ENCODE data around the gene ANO6. TPM values are rescaled to one million over a fixed set of nuclear protein-coding genes. Genes with fewer than 3 reads are reported as not detected.

The ANO6 gene
- total RNA-seq, 3 donors from 2014 or later (not counting 1 experiment from before 2014, with no cell fraction given): 26.6 to 31.0 (median 30.4) TPM

- no peak for ATAC-seq
Observed at GRCh38 chr12:45303945-45304344, 88.0 kb downstream of the ANO6 start.

DNA sequence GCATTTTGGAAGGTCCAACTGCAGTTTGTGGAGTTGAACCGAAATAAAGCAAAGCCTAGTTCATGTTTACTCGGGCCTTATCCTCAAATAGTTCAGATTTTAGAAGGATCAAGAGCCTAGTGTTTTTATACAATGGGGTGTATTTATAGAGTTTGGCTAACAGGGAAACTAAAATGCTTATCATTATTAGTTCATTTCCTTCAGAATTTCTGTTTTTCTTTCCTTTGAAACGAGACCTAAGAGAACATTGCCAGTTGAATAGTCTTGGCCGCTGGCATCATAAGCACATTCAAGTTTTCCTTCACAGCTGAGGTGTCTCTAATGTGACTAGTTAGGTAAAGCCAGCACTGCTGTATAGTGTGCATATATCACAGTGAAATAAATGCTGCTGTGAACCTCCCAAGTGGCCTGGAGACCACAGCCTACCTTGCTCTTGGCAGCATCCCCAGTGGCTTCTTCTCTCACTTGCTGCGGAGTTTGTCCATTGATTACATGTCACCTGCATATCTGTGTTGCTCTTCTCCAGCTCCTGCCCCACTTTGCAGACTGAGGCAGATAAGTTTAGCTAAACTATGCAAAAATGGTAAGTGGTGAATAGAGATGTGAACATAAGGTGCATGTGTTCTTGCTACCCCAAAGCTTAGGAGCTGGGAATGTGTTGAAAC lies 88.8 kb downstream of the ANO6 start:
- TF ChIP-seq CTCF (IDR thresholded peaks at IDR 0.05): no peak
- DNase-seq (no peak), ATAC-seq (no peak)
- WGBS (ENCODE audit: insufficient coverage): 95% methylated on average over 5 of the region's 5 CpGs
- Histone ChIP-seq H3K4me1 (ENCODE audit: control insufficient read depth, insufficient read depth, low read length) (no peaks in the 10 kb centered on the region), H3K36me3 (ENCODE audit: control insufficient read depth, insufficient read depth, low read length) (no peaks in the 10 kb centered on the region), H3K4me3 (ENCODE audit: low read length) (no peak overlapping the region), H3K27ac (ENCODE audit: low read length) (no peak overlapping the region), H3K9me3 (ENCODE audit: control insufficient read depth, insufficient read depth, low read length) (no peaks in the 10 kb centered on the region), H3K27me3 (ENCODE audit: control insufficient read depth, insufficient read depth, low read length) (no peaks in the 10 kb centered on the region)
- H3K27me3 Mint-ChIP-seq (ENCODE audit: low read depth in 2 of 2): no peaks in the 10 kb centered on the region
- no peaks in the 10 kb centered on the region for H3K36me3 Mint-ChIP-seq
- H3K9me3 Mint-ChIP-seq: no peaks in the 10 kb centered on the region
- no peak overlapping the region for H3K27ac Mint-ChIP-seq
- H3K4me3 Mint-ChIP-seq: no peak overlapping the region
- H3K4me1 Mint-ChIP-seq: peaks cover 0 to 10% of the 10 kb centered on the region in 2 donors
- intact Hi-C loops (cut with micrococcal nuclease): no loop called here

More at GRCh38 chr12:45303945-45304344, 88.0 kb downstream of the ANO6 start:
- Mint-ChIP-seq H3K36me3 (no peaks in the 10 kb centered on the region), H3K4me1 (peaks cover 0 to 10% of the 10 kb centered on the region in 2 donors), H3K4me3 (no peak overlapping the region), H3K27me3 (ENCODE audit: low read depth in 2 of 2) (no peaks in the 10 kb centered on the region), H3K9me3 (no peaks in the 10 kb centered on the region), H3K27ac (no peak overlapping the region)
- Histone ChIP-seq H3K27me3 (ENCODE audit: control insufficient read depth, insufficient read depth, low read length) (no peaks in the 10 kb centered on the region), H3K9me3 (ENCODE audit: control insufficient read depth, insufficient read depth, low read length) (no peaks in the 10 kb centered on the region), H3K27ac (ENCODE audit: low read length) (no peak overlapping the region), H3K4me3 (ENCODE audit: low read length) (no peak overlapping the region), H3K4me1 (ENCODE audit: control insufficient read depth, insufficient read depth, low read length) (no peaks in the 10 kb centered on the region), H3K36me3 (ENCODE audit: control insufficient read depth, insufficient read depth, low read length) (no peaks in the 10 kb centered on the region)
- DNase-seq: no peak
- 92% methylated on average over 3 of the region's 3 CpGs for WGBS (ENCODE audit: insufficient coverage)
- intact Hi-C loops (cut with micrococcal nuclease): no loop called here
- TF ChIP-seq CTCF (IDR thresholded peaks at IDR 0.05): no peak

- no peak for TF ChIP-seq CTCF (IDR thresholded peaks at IDR 0.05)
- ATAC-seq: no peak
- Histone ChIP-seq H3K4me3 (ENCODE audit: low read length) (no peak overlapping the region), H3K27ac (ENCODE audit: low read length) (no peak overlapping the region), H3K27me3 (ENCODE audit: control insufficient read depth, insufficient read depth, low read length) (no peaks in the 10 kb centered on the region), H3K4me1 (ENCODE audit: control insufficient read depth, insufficient read depth, low read length) (no peaks in the 10 kb centered on the region), H3K36me3 (ENCODE audit: control insufficient read depth, insufficient read depth, low read length) (no peaks in the 10 kb centered on the region), H3K9me3 (ENCODE audit: control insufficient read depth, insufficient read depth, low read length) (no peaks in the 10 kb centered on the region)
- no peaks in the 10 kb centered on the region for H3K9me3 Mint-ChIP-seq
- no peak overlapping the region for H3K27ac Mint-ChIP-seq
- WGBS (ENCODE audit: insufficient coverage): 98% methylated on average over 3 of the region's 3 CpGs
- H3K4me1 Mint-ChIP-seq: peaks cover 0 to 10% of the 10 kb centered on the region in 2 donors
- no peak overlapping the region for H3K4me3 Mint-ChIP-seq
- intact Hi-C loops (cut with micrococcal nuclease): no loop called here
- DNase-seq: no peak
- H3K36me3 Mint-ChIP-seq: no peaks in the 10 kb centered on the region
- H3K27me3 Mint-ChIP-seq (ENCODE audit: low read depth in 2 of 2): no peaks in the 10 kb centered on the region
Observed at GRCh38 chr12:45305907-45306306, 90.0 kb downstream of the ANO6 start.
